ENCODE data around the gene PRMT7. TPM values are rescaled to one million over a fixed set of nuclear protein-coding genes. Genes with fewer than 3 reads are reported as not detected.

The PRMT7 gene, protein sequence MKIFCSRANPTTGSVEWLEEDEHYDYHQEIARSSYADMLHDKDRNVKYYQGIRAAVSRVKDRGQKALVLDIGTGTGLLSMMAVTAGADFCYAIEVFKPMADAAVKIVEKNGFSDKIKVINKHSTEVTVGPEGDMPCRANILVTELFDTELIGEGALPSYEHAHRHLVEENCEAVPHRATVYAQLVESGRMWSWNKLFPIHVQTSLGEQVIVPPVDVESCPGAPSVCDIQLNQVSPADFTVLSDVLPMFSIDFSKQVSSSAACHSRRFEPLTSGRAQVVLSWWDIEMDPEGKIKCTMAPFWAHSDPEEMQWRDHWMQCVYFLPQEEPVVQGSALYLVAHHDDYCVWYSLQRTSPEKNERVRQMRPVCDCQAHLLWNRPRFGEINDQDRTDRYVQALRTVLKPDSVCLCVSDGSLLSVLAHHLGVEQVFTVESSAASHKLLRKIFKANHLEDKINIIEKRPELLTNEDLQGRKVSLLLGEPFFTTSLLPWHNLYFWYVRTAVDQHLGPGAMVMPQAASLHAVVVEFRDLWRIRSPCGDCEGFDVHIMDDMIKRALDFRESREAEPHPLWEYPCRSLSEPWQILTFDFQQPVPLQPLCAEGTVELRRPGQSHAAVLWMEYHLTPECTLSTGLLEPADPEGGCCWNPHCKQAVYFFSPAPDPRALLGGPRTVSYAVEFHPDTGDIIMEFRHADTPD
- 19.1 and 20.2 TPM in 2 replicates for total RNA-seq

DNA sequence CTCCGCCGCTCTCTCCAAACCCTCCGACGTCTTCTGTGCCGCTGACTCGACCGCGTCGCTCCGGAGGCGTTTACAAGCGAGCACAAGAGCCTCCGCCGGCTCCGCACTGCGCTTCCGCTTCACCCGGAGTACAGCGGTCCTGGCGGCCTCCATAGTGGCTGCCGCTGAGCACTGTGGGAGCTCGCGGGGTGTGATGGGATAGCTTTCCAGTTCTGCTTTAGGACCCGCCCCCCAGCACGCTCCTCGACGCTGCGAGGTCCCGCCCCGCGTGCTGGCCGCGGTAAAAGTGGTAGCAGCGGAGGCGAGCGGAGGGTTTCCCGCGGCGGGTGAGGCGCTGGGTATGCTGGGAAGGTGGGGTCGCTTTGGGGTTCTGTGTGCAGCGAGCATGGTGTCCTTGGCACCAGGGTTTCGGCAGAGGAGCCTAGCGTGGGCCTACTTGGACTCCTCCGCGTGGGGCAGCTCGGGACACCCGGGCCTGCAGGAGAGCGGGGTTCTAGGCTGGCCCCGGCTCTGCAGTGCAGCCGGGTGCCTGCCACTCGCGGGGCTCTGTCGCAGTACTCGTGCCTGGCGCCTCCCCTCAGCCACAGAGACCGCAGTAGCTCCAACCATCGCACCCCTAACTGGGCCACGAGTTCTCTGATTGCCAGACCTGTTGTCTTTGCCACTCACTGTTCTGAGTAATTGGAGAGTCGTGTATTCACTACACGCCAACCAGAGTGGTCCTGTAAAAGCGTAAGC is at the start of gene PRMT7, which contains the start of gene SLC7A6OS:
TSS of gene PRMT7 (plus strand) at position 246 of the 738 bp plus-strand sequence. CDS start 4,961 bp downstream, outside the sequence.
TSS of gene SLC7A6OS (minus strand) at position 173 of the 738 bp plus-strand sequence. CDS start at position 153, 20 bp downstream.

DNA sequence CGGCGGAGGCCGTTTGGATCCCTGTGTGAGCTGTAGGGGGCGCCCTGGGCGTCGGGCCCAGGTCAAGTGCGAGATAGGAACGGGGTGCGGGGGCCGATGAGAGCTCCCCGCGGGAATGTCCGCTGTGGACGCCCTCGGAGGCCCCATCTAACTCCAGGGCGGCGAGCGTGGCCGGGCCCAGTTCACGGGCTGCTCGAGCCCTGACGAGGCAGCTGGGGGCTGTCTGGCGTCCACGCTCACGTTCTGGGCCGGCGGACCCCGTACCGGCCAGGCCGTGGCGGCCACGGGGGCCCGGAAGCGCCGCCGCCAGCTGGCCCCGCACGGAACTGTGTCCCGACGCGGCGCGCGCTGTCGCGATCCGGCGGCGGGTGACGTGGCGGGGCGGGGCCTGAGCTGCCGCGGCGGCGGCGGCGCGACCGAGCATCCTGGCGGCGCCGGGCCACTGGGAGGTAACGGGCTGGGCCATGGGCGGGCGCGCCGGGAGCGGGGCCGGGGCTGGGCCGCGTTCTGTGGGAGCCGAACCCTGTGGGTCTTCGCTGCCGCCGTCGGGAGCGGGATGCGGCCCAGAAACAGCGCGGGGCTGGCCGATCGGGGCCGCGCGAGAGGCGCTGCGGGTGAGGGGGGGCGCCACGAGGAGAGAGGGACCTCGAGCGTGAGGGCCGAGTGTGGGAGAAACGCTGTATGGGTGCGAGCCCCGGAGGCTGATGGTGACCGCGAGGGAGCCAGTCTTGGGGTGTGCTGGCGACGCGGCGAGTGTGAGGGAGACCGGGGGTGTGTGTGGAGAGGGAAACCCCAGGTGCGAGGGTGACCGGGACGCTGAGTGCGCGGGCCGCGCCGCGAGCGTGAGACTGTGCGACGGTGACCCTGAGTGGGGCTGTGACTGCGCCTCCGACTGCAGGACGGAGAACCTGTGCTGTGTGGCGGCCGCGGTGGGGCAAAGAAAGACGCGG is 46.4 kb upstream of the PRMT7 start, which contains the start of gene SLC7A6:
TSS of gene SLC7A6 (plus strand) at position 399 of the 950 bp plus-strand sequence. CDS start 10,201 bp downstream, outside the sequence.

Other genes starting within 250 kb of the PRMT7 start
- gene NFATC3, start 225.6 kb upstream of the PRMT7 start, total RNA-seq = 19.5 and 29.1 TPM in 2 replicates
- gene ESRP2, start 74.9 kb upstream of the PRMT7 start, total RNA-seq = 0.17 and 1.7 TPM in 2 replicates
- gene PLA2G15, start 65.6 kb upstream of the PRMT7 start, total RNA-seq = 20.0 and 21.6 TPM in 2 replicates
- 8.6 and 10.9 TPM in 2 replicates for gene SLC7A6, start 46.5 kb upstream of the PRMT7 start, total RNA-seq
- gene SLC7A6OS, start 73 bp upstream of the PRMT7 start, total RNA-seq = 11.9 and 12.0 TPM in 2 replicates
- under 0.01 TPM in 2 replicates for gene SMPD3, start 137.5 kb downstream of the PRMT7 start, total RNA-seq
- 12.6 and 19.6 TPM in 2 replicates for gene ZFP90, start 228.3 kb downstream of the PRMT7 start, total RNA-seq